Erythroblast (primary cell): ENCODE results near the gene FMN1.

ENCODE experiments used
- GATA1 ChIP-seq: IDR thresholded peaks from 2 replicates; pipeline ENCODE4 v1.6.1; 2011; ENCODE audit warnings: low read depth, mild to moderate bottlenecking, control low read depth, low read length, moderate library complexity
- POLR2A ChIP-seq: IDR thresholded peaks from 2 replicates; pipeline ENCODE4 v1.6.1; 2011; ENCODE audit warnings: mild to moderate bottlenecking, low read length

DNA sequence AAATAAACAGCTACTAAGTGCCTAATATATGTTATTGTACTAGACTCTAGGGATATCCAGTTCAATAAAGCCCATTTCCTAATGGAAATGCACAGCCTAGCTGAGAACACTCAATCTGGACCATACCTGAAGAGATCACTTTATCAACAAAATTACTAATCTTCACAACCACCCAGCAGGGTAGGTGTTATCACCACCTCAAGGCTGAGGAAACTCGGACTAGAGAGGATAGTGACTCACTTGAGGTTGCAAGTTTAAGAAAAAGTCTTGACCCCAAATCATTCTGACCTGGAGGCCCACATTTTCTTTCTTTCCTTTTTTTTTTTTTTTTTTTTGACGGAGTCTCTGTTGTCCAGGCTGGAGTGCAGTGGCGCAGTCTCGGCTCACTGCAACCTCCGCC, 3.1 kb upstream of the FMN1 start:
- TF ChIP-seq POLR2A (no peak), GATA1 (no peak)
